VCaP (cell line): ENCODE measurements around the gene PELI1.
A peak's percentile ranks its signal among the peaks of the same experiment; 100 is the strongest.

Experiments
- H3K27ac ChIP-seq: fragments of 450-650 bp; 2 replicates; pipeline ENCODE4 v1.5.1; 2017
- TF ChIP-seq, protein P1 (sequence below): fragments of 450-650 bp; conservative IDR thresholded peaks from 2 replicates; pipeline ENCODE4 v1.5.1; 2017; ENCODE audit warnings: mild to moderate bottlenecking, moderate library complexity

The PELI1 gene

DNA sequence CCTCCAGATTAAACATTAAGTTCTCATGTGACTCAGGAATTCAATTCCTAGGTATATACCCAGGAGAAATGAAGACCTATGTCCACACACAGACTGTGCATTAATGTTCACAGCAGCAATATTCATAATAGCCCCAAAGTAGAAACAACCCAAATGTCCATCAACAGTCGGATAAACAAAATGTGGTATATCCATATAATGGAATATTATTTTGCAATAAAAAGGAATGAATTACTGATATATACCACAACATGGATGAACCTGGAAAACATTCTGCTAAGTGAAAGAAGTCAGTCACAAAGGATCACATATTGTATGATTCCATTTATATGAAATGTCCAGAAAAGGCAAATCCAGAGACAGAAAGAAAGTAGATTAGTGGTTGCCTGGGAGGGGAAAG lies 20.5 kb downstream of the PELI1 start:
- TF ChIP-seq, protein P1, sequence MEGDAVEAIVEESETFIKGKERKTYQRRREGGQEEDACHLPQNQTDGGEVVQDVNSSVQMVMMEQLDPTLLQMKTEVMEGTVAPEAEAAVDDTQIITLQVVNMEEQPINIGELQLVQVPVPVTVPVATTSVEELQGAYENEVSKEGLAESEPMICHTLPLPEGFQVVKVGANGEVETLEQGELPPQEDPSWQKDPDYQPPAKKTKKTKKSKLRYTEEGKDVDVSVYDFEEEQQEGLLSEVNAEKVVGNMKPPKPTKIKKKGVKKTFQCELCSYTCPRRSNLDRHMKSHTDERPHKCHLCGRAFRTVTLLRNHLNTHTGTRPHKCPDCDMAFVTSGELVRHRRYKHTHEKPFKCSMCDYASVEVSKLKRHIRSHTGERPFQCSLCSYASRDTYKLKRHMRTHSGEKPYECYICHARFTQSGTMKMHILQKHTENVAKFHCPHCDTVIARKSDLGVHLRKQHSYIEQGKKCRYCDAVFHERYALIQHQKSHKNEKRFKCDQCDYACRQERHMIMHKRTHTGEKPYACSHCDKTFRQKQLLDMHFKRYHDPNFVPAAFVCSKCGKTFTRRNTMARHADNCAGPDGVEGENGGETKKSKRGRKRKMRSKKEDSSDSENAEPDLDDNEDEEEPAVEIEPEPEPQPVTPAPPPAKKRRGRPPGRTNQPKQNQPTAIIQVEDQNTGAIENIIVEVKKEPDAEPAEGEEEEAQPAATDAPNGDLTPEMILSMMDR = no peak
- H3K27ac ChIP-seq = no peak overlapping the region

DNA sequence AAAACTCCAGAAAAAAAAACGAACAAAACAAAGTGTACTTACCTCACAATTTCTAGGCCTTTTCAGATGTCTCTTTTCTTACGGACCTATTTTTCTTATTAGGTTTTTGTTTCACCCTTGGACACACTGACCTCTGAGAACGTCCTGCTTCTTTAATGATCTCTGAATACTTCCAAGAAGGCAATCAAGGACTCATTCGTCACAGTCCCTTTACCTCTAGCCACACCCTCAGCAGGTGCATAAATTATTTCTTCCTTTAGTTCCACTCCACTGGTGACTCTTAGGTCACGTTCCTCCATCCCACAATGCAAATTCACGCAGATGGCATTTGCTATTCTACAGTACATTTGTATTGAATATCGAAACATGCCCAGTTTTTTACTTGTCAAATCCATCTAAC lies 21.9 kb downstream of the PELI1 start:
- no peak overlapping the region for H3K27ac ChIP-seq
- TF ChIP-seq, protein P1 = no peak

DNA sequence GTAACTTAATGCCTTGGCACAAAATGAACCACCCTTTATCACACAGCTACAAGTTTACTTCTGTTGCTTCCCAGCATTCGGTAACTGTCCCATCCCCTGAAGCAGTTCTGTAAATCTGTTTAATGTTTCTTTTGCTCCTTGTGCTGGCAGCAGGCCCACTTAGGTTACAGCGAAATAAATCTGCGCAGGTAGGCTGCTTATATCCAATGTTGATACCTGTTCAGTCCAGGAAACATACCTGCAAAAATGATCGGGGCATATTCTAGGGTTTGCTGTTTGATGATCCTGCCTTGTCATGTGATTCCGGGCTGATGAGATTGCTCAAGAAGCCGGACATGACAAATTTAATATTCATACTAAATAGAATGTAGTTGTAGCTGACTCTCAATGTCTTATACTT lies 23.3 kb downstream of the PELI1 start:
- TF ChIP-seq, protein P1 = no peak
- H3K27ac ChIP-seq = peak overlapping the region; percentile 46

DNA sequence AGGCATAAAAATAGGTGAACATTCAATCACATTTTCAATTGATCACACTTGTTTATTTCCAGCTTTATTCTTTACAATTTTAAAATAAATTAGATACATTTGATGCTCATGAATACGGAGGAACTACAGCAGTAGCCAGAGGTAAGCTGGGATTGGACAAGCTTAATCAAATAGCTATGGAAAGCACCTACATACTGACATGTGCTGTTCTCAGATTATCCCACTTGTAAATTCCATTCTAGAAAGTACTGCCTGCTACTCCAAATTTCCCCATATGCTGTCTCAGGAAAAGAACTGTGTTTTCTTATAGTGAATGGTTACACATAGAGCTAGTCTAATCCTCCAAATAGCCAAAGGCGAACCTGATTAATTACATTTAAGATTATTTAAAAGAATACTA lies 24.2 kb downstream of the PELI1 start:
- no peak overlapping the region; the same call in 1 of the 2 replicates for H3K27ac ChIP-seq
- TF ChIP-seq, protein P1 = no peak

DNA sequence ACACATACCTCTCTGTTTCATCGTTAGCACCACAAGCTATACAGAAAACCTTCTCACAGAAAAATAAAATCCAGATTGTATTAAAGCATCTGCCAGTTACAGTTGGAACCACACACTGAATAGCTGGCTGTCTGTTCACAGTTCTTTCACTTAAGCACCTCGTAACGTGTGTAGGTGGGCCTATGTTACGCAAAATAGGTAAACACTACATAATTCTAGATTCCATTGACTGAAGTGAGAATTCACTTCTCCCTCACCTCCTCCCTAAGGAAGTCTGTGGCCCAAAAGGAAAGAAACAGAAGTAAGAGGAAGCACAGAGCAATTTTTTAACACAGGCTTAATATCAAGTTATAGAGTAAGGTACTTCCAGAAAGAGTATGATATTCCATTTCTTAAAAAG lies 24.9 kb downstream of the PELI1 start:
- no peak overlapping the region for H3K27ac ChIP-seq
- TF ChIP-seq, protein P1 = no peak

DNA sequence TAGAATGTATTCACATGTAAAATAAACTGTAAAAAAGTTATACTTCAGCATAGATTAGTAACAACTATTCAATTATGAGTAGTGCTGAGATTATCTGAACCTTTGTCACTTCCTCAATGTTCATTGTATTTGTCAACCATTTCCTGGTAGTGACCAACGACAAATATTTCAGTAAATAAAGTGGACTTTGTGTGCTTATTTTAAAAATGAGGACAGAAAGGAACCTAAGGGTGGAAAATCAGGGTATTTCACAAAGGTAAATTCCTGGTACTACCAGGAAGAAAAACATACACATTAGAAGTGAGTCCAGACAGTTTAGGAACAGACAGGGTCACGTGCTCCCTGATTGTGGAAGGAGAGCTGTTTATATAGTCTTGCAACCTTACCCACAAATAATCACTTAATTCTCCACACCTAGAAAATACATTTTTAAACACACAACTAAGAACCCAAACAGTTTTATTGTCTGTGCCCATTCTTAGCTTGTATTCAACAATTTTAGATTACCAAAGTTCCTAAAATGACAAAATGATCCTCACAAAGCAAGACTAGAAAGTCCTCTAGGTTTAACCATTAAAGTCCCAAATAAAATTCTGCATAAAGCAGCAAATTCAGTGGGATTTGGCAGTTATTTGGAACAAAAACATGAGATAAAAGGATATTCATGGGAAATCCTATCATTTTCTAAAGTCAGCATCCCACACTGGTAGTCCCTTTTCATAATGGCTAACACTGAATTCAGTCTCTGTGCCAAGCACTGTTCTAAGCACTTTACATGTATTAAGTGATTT lies 28.2 kb downstream of the PELI1 start:
- TF ChIP-seq, protein P1 = no peak
- H3K27ac ChIP-seq = no peak overlapping the region

DNA sequence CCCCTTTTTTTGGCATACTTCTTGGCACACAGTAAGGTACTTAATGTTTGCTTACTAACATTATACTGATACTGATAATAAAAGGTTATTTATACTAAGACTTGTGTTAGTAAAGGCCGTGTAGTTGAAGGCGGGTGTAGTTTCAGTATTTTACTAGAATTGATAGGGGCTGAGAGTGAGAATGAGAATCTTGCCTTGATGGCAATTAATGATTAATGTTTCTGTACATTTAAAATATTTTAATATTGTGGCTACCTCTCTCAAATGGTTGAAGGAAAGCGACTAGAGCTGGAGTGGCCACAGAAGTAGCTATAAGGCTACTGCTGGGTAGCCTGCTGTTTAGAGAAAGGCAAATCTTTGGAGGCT lies 29.3 kb downstream of the PELI1 start:
- TF ChIP-seq, protein P1 = no peak
- no peak overlapping the region for H3K27ac ChIP-seq
